GM23338 (cell line): ENCODE measurements around the gene ESRRA.

Experiments
- CREB1 ChIP-seq: fragments of 250-450 bp; sonication (Bioruptor Pico); IDR thresholded peaks from 2 replicates; pipeline ENCODE4 v1.5.0; 2020; ENCODE audit warnings: low read depth, mild to moderate bottlenecking, moderate library complexity
- POLR2AphosphoS5 ChIP-seq: IDR thresholded peaks from 2 replicates; pipeline ENCODE4 v1.6.1; 2016; ENCODE audit warnings: antibody characterized with exemption, low read depth
- ZNF331 ChIP-seq: fragments of 250-450 bp; sonication (Bioruptor Pico); IDR thresholded peaks from 2 replicates; pipeline ENCODE4 v1.5.0; 2020; ENCODE audit warnings: low read depth, mild to moderate bottlenecking, moderate library complexity
- TF ChIP-seq, protein P1 (sequence below), 2 experiments: fragments of 200-600 bp in 1 of 2; sonication (generic) in 1 of 2; conservative IDR thresholded peaks; 2 replicates each; pipeline versions ENCODE4 v1.5.1 to v1.6.1; 2016 to 2017; ENCODE audit warnings: antibody characterized with exemption in 2 of 2, low read depth in 2 of 2, mild to moderate bottlenecking in 2 of 2, moderate library complexity in 1 of 2

DNA sequence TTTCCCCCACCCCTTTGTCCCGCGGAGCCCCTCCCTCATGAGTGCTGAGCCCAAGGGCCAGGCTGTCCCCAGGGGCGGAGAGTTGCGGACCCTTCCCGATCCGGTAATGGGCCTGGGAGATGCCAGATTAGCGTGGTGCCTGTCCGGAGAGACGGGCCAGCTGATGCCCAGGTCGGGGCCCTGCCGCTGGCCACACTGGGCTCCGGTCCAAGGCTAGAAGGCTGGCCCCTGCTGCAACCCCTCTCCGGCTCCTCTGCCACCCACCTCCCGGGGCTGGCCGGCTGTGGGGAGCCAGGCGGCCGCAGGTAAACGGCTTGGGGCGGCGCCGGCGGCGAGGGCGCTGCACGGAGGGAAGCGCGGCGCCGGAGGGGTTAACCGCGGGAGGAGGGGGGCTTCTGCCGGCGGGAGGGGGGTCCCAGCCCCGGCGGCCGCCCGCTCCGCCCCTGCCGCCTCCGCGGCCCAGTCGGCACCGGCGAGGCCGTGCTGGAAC lies 14.0 kb upstream of the ESRRA start, which contains the start of gene KCNK4:
- no peak for TF ChIP-seq POLR2AphosphoS5
- TF ChIP-seq, protein P1, sequence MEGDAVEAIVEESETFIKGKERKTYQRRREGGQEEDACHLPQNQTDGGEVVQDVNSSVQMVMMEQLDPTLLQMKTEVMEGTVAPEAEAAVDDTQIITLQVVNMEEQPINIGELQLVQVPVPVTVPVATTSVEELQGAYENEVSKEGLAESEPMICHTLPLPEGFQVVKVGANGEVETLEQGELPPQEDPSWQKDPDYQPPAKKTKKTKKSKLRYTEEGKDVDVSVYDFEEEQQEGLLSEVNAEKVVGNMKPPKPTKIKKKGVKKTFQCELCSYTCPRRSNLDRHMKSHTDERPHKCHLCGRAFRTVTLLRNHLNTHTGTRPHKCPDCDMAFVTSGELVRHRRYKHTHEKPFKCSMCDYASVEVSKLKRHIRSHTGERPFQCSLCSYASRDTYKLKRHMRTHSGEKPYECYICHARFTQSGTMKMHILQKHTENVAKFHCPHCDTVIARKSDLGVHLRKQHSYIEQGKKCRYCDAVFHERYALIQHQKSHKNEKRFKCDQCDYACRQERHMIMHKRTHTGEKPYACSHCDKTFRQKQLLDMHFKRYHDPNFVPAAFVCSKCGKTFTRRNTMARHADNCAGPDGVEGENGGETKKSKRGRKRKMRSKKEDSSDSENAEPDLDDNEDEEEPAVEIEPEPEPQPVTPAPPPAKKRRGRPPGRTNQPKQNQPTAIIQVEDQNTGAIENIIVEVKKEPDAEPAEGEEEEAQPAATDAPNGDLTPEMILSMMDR (conservative IDR thresholded peaks at IDR 0.05; ENCODE audit: low read depth in 2 of 2) = no peak
- no peak for TF ChIP-seq ZNF331 (CRISPR knock-in tag)
- TF ChIP-seq CREB1 (CRISPR knock-in tag) = no peak
